ENCODE measurements around the gene WRNIP1.

The WRNIP1 gene

DNA sequence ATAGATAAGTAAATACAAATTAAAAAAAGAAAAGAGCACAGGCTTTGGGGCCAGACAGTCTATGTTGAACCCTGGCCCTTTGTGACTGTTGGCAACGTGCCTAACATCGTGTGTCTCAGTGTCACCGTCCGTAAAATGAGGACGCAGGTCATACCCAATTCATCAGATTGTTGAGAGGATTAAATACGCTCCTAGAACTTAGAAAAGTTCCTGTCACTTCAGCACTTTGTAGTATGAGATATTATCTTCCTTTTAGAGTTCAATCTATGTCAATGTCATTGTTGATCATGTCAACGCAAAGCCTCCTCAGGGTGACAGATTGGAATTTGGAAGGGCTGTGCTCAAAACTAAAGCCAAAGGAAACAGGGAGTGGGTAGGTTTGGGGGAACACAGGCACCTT, 54.8 kb downstream of the WRNIP1 start:
- H3K4me3 ChIP-seq (ENCODE audit: control insufficient read depth, low read depth, low read length): no peak overlapping the region
- DNase-seq (ENCODE audit: low read depth): no peak
- TF ChIP-seq, protein P1, sequence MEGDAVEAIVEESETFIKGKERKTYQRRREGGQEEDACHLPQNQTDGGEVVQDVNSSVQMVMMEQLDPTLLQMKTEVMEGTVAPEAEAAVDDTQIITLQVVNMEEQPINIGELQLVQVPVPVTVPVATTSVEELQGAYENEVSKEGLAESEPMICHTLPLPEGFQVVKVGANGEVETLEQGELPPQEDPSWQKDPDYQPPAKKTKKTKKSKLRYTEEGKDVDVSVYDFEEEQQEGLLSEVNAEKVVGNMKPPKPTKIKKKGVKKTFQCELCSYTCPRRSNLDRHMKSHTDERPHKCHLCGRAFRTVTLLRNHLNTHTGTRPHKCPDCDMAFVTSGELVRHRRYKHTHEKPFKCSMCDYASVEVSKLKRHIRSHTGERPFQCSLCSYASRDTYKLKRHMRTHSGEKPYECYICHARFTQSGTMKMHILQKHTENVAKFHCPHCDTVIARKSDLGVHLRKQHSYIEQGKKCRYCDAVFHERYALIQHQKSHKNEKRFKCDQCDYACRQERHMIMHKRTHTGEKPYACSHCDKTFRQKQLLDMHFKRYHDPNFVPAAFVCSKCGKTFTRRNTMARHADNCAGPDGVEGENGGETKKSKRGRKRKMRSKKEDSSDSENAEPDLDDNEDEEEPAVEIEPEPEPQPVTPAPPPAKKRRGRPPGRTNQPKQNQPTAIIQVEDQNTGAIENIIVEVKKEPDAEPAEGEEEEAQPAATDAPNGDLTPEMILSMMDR (conservative IDR thresholded peaks at IDR 0.05; ENCODE audit: control insufficient read depth, insufficient read depth, low read depth, low read length): no peak

DNA sequence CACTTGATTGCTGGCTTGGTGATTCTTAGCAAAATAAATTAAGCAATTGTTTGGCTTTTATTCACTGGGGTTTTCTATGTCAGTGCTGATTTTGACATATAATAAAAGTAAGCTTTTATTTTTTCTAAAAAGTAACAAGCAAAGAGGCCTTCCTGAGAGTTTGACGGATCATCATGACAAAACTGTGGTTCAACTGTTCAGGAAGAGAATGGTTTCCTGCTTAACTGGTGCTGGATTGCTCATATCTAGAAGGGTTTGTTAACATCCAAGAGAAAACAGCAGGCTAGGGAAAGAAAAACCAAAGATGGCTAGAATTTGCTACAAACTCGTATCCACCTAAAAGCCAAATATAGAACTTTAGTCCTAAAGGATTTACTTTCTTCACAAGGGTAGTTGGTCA, 55.2 kb downstream of the WRNIP1 start:
- H3K4me3 ChIP-seq (ENCODE audit: control insufficient read depth, low read depth, low read length): no peak overlapping the region
- TF ChIP-seq, protein P1 (conservative IDR thresholded peaks at IDR 0.05; ENCODE audit: control insufficient read depth, insufficient read depth, low read depth, low read length): no peak
- DNase-seq (ENCODE audit: low read depth): no peak

DNA sequence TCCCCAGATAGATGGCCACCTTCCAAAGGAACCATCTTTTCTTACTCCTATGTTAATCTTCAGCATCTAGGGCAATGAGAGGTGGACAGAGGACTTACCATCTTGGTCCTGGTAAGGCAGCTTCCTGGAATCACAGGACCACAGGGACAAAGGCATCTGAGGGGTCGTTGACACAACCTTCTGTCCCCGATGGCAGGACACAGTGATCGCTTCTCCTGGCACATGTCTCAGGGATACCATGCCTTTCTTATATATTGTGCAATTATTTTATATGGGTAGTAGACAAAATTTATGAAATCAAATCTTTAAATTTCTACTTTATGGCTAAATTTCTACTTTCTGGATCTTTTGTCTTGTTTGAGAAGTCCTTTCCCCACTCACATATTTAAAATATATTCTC, 56.4 kb downstream of the WRNIP1 start:
- DNase-seq (ENCODE audit: low read depth): no peak
- no peak overlapping the region for H3K4me3 ChIP-seq (ENCODE audit: control insufficient read depth, low read depth, low read length)
- TF ChIP-seq, protein P1 (conservative IDR thresholded peaks at IDR 0.05; ENCODE audit: control insufficient read depth, insufficient read depth, low read depth, low read length): no peak

DNA sequence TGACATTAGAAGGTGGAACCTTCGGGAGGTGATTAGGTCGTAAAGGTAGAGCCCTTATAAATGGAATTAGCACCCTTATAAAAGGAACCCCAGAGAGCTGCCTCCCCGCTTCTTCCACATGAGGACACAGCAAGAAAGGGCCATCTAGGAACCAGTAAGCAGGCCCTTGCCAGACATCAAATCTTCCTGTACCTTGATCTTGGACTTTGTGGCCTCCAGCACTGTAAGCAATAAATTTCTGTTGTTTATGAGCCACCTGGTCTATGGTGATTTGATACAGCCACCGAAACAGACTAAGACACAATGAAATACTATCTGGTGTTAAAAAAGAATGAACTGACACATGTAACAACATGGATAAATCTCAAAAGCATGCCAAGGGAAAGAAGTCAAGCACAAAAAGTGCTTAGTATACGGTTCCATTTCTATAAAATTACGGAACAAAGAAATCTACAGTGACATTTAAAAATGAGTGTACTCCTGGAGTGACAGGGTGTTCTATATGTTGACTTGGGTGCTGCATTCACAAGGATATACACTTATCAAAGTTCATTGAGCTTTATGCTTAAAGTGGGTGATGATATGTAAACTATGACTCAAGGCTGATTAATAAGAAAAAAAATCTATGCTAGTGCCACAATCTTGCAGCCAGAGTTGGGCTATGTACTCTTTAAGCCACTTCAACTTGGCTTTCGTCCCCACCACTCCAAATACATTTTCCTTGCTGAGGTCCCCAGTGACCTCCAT, 58.1 kb downstream of the WRNIP1 start:
- no peak overlapping the region for H3K4me3 ChIP-seq (ENCODE audit: control insufficient read depth, low read depth, low read length)
- DNase-seq (ENCODE audit: low read depth): peak; percentile 30
- TF ChIP-seq, protein P1 (conservative IDR thresholded peaks at IDR 0.05; ENCODE audit: control insufficient read depth, insufficient read depth, low read depth, low read length): no peak

DNA sequence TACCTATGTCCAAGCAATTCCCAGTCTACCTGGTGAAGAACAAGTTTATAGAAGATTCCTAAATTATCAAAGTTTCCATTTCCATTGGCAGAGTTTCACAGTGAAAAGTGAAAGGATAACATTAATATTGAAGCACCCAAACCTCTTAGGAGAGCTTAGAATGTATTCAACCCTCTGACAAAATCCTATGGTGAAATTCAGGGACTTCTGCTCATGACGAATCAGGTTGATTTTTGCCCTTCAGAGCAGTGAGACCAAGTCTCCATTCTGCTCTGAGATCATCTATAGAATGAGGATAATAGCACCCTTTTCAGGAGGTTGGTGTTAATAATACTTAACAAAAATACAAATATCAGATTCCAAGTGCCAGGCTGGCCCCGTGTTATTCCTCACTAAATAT, 60.9 kb downstream of the WRNIP1 start:
- no peak overlapping the region for H3K4me3 ChIP-seq (ENCODE audit: control insufficient read depth, low read depth, low read length)
- TF ChIP-seq, protein P1 (conservative IDR thresholded peaks at IDR 0.05; ENCODE audit: control insufficient read depth, insufficient read depth, low read depth, low read length): no peak
- no peak for DNase-seq (ENCODE audit: low read depth)

DNA sequence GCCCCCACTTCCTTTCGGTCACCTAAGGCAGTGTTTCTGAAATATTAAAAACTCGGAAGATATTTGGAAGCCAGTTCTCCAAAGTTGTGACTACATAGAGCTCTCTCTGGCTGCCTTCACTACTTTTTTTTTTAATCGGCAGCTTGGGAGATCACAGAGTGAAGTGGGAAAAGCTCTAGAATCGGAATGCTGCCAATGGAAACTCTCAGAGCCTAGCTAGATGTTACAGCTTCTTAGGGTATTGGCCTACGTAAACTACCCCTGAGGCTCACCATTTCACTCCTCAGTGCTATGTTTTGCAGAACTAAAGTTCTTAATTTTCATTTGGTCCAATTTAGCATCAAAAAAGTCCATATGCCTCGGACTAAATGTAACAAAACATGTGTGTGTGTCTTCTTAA, 61.9 kb downstream of the WRNIP1 start:
- H3K4me3 ChIP-seq (ENCODE audit: control insufficient read depth, low read depth, low read length): no peak overlapping the region
- DNase-seq (ENCODE audit: low read depth): no peak
- TF ChIP-seq, protein P1 (conservative IDR thresholded peaks at IDR 0.05; ENCODE audit: control insufficient read depth, insufficient read depth, low read depth, low read length): no peak
